ENCODE measurements around the gene UGT1A8. TPM values are rescaled to one million over a fixed set of nuclear protein-coding genes. Genes with fewer than 3 reads are reported as not detected.

The UGT1A8 gene
- polyA plus RNA-seq, 4 donors: 0.07 to 13.6 (median 4.9) TPM

DNA sequence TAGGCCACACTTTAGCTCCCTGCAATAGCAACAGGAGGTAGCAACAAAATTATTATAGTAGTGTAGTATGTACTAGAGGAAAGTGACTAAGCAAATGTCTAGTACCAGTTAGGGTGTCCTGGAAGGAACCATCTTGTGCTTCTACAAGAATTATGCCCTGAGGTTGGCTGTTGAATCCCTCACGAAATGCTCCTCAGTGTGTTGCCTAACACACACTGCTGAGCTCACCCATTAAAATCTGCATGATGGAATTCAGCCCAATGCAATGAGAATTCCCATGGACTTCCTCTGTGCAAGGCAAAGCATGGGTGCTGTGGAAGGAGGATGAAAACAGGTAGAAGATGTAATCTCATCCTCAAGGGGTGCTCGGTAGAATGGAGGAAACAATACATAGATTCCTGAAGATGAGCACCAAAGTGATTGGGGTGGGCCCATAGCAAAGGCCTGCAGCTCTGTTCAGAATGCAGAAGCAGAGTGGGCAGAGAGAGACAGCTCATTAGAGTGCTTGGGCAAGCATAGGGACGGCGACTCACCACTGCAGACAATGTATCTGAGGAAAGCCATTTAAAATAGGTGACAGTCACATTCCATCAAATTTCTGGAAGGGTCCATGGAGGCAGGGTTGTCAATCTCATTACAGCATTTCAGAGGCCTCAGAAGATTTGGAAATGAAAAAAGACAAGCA lies 63.1 kb downstream of the UGT1A8 start:
- no peak for FAIRE-seq
- Histone ChIP-seq H3K4me3 (ENCODE audit: low read depth in 1 of 3, low read length in 3 of 3) (no peak overlapping the region), H3K27me3 (ENCODE audit: control insufficient read depth in 3 of 3, insufficient read depth in 3 of 3, low read length in 3 of 3) (peaks cover 0 to 2% (median 1%) of the 10 kb centered on the region in 3 donors), H3K9me3 (ENCODE audit: control insufficient read depth in 2 of 2, insufficient read depth in 1 of 2, low read depth in 1 of 2, low read length in 1 of 2) (no peaks in the 10 kb centered on the region), H3K4me1 (ENCODE audit: control insufficient read depth in 3 of 3, insufficient read depth in 2 of 3, low read depth in 1 of 3, low read length in 2 of 3) (peaks cover 0 to 2% (median 0%) of the 10 kb centered on the region in 3 donors), H3K36me3 (ENCODE audit: control insufficient read depth in 3 of 3, insufficient read depth in 2 of 3, low read depth in 1 of 3, low read length in 3 of 3) (no peaks in the 10 kb centered on the region), H3K27ac (ENCODE audit: low read depth in 1 of 3, low read length in 2 of 3) (no peak overlapping the region)
- DNase-seq: no peak
- 81 to 93% (median 91%) methylated on average over 4 of the region's 4 CpGs for WGBS, 3 donors

DNA sequence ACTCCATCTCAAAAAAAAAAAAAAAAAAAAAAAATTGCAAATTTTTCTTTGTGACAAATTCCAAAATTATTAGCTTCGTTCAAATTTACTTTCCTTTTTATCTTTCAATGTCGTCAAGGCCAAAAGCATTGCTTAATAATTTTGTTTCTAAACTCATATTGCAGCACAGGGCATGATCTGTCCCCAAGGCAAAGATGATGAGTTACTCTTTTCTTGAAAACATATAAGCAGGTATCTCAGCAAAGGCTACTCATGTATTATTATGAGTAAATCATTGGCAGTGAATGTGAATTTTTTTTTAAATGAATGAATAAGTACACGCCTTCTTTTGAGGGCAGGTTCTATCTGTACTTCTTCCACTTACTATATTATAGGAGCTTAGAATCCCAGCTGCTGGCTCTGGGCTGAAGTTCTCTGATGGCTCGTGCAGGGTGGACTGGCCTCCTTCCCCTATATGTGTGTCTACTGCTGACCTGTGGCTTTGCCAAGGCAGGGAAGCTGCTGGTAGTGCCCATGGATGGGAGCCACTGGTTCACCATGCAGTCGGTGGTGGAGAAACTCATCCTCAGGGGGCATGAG lies 64.2 kb downstream of the UGT1A8 start, which contains the start of gene UGT1A7:
Gene UGT1A7 (plus strand): TSS at position 381 of the 579 bp plus-strand sequence. CDS start 37 bp downstream, at position 418.
- 74 to 86% (median 82%) methylated on average over 5 of the region's 5 CpGs for WGBS, 3 donors
- DNase-seq: no peak
- peaks cover 0 to 2% (median 0%) of the 10 kb centered on the region in 3 donors for H3K4me1 ChIP-seq (ENCODE audit: control insufficient read depth in 3 of 3, insufficient read depth in 2 of 3, low read depth in 1 of 3, low read length in 2 of 3)
- H3K27ac ChIP-seq (ENCODE audit: low read depth in 1 of 3, low read length in 2 of 3): no peak within 1 kb of the TSS
- H3K9me3 ChIP-seq (ENCODE audit: control insufficient read depth in 2 of 2, insufficient read depth in 1 of 2, low read depth in 1 of 2, low read length in 1 of 2): no peaks in the 10 kb centered on the region
- no peak for FAIRE-seq
- H3K4me3 ChIP-seq (ENCODE audit: low read depth in 1 of 3, low read length in 3 of 3): no peak within 1 kb of the TSS
- peaks cover 0 to 2% (median 0%) of the 10 kb centered on the region in 3 donors for H3K27me3 ChIP-seq (ENCODE audit: control insufficient read depth in 3 of 3, insufficient read depth in 3 of 3, low read length in 3 of 3)
- H3K36me3 ChIP-seq (ENCODE audit: control insufficient read depth in 3 of 3, insufficient read depth in 2 of 3, low read depth in 1 of 3, low read length in 3 of 3): no peaks in the 10 kb centered on the region

DNA sequence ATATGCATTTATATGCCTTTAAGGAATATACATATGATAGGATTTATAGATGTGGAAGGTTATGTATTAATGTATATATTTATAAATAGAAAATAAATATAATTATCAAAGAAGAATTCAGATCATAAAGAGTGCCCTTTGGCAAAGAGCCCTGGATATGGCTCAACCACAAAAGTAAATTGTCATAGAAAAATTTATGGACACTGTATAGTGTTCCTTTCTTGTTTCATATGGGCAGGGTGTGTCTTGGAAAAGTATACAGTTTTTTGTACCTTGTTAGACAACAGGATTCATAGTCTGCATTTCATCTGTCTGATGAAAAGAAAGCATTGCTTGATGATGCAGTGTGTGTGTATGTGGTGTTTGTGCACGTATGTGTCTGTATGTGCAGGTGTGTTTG lies 67.2 kb downstream of the UGT1A8 start:
- Histone ChIP-seq H3K9me3 (ENCODE audit: control insufficient read depth in 2 of 2, insufficient read depth in 1 of 2, low read depth in 1 of 2, low read length in 1 of 2) (no peaks in the 10 kb centered on the region), H3K4me1 (ENCODE audit: control insufficient read depth in 3 of 3, insufficient read depth in 2 of 3, low read depth in 1 of 3, low read length in 2 of 3) (peaks cover 0 to 2% (median 0%) of the 10 kb centered on the region in 3 donors), H3K4me3 (ENCODE audit: low read depth in 1 of 3, low read length in 3 of 3) (no peak overlapping the region), H3K27ac (ENCODE audit: low read depth in 1 of 3, low read length in 2 of 3) (no peak overlapping the region), H3K36me3 (ENCODE audit: control insufficient read depth in 3 of 3, insufficient read depth in 2 of 3, low read depth in 1 of 3, low read length in 3 of 3) (no peaks in the 10 kb centered on the region), H3K27me3 (ENCODE audit: control insufficient read depth in 3 of 3, insufficient read depth in 3 of 3, low read length in 3 of 3) (peaks cover 0 to 2% (median 0%) of the 10 kb centered on the region in 3 donors)
- no peak for FAIRE-seq
- WGBS, 3 donors: 56 to 87% (median 75%) methylated on average over 1 of the region's 1 CpG
- no peak for DNase-seq

DNA sequence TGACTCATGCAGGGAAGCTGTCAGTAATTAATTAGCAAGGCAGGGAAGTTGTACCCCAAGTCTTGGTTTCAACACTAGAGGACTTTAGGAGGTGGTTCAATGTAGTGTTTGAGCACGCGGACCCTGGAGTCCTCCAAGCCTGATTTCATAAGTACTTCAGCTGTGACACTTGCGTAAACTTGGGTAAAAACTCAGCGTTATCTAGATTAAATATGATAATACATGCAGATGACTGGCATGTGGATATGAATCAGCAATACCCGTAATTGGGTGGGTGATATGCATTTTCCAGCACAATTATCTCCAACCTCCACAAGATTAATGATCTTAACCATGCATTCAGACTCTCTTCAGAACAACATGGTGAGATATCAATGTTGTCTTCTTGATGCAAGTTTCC lies 69.5 kb downstream of the UGT1A8 start:
- FAIRE-seq (no peak), DNase-seq (no peak)
- peaks cover 0 to under 1% (median 0%) of the 10 kb centered on the region in 3 donors for H3K27me3 ChIP-seq (ENCODE audit: control insufficient read depth in 3 of 3, insufficient read depth in 3 of 3, low read length in 3 of 3)
- WGBS, 3 donors: 79 to 88% (median 83%) methylated on average over 5 of the region's 5 CpGs
- no peaks in the 10 kb centered on the region for H3K9me3 ChIP-seq (ENCODE audit: control insufficient read depth in 2 of 2, insufficient read depth in 1 of 2, low read depth in 1 of 2, low read length in 1 of 2)
- peaks cover 0 to 7% (median 0%) of the 10 kb centered on the region in 3 donors for H3K4me1 ChIP-seq (ENCODE audit: control insufficient read depth in 3 of 3, insufficient read depth in 2 of 3, low read depth in 1 of 3, low read length in 2 of 3)
- no peak overlapping the region for H3K27ac ChIP-seq (ENCODE audit: low read depth in 1 of 3, low read length in 2 of 3)
- no peak overlapping the region for H3K4me3 ChIP-seq (ENCODE audit: low read depth in 1 of 3, low read length in 3 of 3)
- H3K36me3 ChIP-seq (ENCODE audit: control insufficient read depth in 3 of 3, insufficient read depth in 2 of 3, low read depth in 1 of 3, low read length in 3 of 3): no peaks in the 10 kb centered on the region

DNA sequence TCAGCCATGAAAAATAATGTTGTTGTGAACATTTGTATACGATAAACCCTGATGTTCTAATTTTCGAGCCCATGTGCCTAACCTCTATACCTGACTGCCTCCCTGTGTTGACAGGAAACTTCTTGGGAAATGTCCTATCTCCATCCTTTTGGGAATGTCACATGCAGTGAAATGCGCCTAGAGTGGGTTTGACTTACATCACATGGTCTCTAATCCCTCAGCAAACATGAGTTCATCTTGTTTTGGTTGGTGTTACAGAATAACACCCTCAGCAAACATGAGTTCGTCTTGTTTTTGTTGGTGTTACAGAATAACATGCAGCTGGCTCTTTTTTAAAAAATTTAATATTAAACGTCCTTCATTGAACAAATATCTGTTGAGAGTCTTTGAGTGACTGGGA lies 70.9 kb downstream of the UGT1A8 start:
- FAIRE-seq (no peak), DNase-seq (no peak)
- H3K4me3 ChIP-seq (ENCODE audit: low read depth in 1 of 3, low read length in 3 of 3): no peak overlapping the region
- H3K36me3 ChIP-seq (ENCODE audit: control insufficient read depth in 3 of 3, insufficient read depth in 2 of 3, low read depth in 1 of 3, low read length in 3 of 3): no peaks in the 10 kb centered on the region
- peaks cover 0 to 2% of the 10 kb centered on the region in 2 donors for H3K9me3 ChIP-seq (ENCODE audit: control insufficient read depth in 2 of 2, insufficient read depth in 1 of 2, low read depth in 1 of 2, low read length in 1 of 2)
- WGBS, 3 donors: 84 to 90% (median 86%) methylated on average over 5 of the region's 5 CpGs
- H3K27ac ChIP-seq (ENCODE audit: low read depth in 1 of 3, low read length in 2 of 3): no peak overlapping the region
- no peaks in the 10 kb centered on the region for H3K27me3 ChIP-seq (ENCODE audit: control insufficient read depth in 3 of 3, insufficient read depth in 3 of 3, low read length in 3 of 3)
- peaks cover 2 to 7% (median 3%) of the 10 kb centered on the region in 3 donors for H3K4me1 ChIP-seq (ENCODE audit: control insufficient read depth in 3 of 3, insufficient read depth in 2 of 3, low read depth in 1 of 3, low read length in 2 of 3)

DNA sequence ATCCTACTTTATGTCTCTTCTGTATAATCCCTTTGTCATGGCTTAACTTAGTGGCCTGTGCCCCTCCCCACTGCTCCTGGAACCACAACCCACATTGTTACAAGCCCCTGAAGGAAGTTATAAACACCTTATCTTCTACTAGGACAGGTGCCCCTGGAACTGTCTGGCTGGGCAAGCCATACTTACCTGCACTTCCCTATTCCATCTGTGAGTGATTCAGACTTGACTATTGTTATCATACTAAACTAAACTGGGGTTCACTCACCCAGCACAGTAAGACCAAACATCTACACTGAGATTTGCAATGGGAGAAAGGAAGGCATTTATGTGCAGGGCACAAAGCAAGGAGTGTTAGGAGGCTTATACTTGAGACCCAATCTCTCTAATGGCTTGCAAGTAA lies 71.6 kb downstream of the UGT1A8 start:
- FAIRE-seq (no peak), DNase-seq (no peak)
- no peaks in the 10 kb centered on the region for H3K27me3 ChIP-seq (ENCODE audit: control insufficient read depth in 3 of 3, insufficient read depth in 3 of 3, low read length in 3 of 3)
- no peak overlapping the region for H3K4me3 ChIP-seq (ENCODE audit: low read depth in 1 of 3, low read length in 3 of 3)
- H3K36me3 ChIP-seq (ENCODE audit: control insufficient read depth in 3 of 3, insufficient read depth in 2 of 3, low read depth in 1 of 3, low read length in 3 of 3): no peaks in the 10 kb centered on the region
- H3K27ac ChIP-seq (ENCODE audit: low read depth in 1 of 3, low read length in 2 of 3): no peak overlapping the region
- H3K4me1 ChIP-seq (ENCODE audit: control insufficient read depth in 3 of 3, insufficient read depth in 2 of 3, low read depth in 1 of 3, low read length in 2 of 3): peaks cover 2 to 8% (median 3%) of the 10 kb centered on the region in 3 donors
- H3K9me3 ChIP-seq (ENCODE audit: control insufficient read depth in 2 of 2, insufficient read depth in 1 of 2, low read depth in 1 of 2, low read length in 1 of 2): peaks cover 0 to 3% of the 10 kb centered on the region in 2 donors

DNA sequence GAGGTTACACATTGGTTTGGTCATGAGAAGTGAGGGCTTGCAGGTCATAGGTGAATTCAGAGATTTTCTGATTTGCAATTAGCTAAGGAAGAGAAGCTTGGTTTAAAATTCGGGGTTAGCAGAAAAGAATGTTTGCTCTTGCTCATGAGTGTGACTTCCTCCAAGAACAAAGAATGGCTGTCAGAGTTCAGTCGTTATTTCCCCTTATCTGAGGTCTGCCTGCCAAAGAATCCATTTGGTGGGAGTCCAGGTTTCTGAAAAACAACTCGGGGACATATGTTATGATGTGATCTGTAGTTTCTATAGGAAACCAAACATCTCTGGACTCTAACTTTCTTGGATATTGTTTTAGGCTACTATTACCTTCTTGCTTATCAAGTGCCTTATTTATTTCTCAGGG lies 72.1 kb downstream of the UGT1A8 start:
- Histone ChIP-seq H3K4me1 (ENCODE audit: control insufficient read depth in 3 of 3, insufficient read depth in 2 of 3, low read depth in 1 of 3, low read length in 2 of 3) (peaks cover 2 to 8% (median 3%) of the 10 kb centered on the region in 3 donors), H3K4me3 (ENCODE audit: low read depth in 1 of 3, low read length in 3 of 3) (no peak overlapping the region), H3K9me3 (ENCODE audit: control insufficient read depth in 2 of 2, insufficient read depth in 1 of 2, low read depth in 1 of 2, low read length in 1 of 2) (peaks cover 0 to 3% of the 10 kb centered on the region in 2 donors), H3K27ac (ENCODE audit: low read depth in 1 of 3, low read length in 2 of 3) (no peak overlapping the region), H3K36me3 (ENCODE audit: control insufficient read depth in 3 of 3, insufficient read depth in 2 of 3, low read depth in 1 of 3, low read length in 3 of 3) (no peaks in the 10 kb centered on the region), H3K27me3 (ENCODE audit: control insufficient read depth in 3 of 3, insufficient read depth in 3 of 3, low read length in 3 of 3) (no peaks in the 10 kb centered on the region)
- FAIRE-seq (no peak), DNase-seq (no peak)
- 4 to 11% (median 8%) methylated on average over 3 of the region's 3 CpGs for WGBS, 3 donors

DNA sequence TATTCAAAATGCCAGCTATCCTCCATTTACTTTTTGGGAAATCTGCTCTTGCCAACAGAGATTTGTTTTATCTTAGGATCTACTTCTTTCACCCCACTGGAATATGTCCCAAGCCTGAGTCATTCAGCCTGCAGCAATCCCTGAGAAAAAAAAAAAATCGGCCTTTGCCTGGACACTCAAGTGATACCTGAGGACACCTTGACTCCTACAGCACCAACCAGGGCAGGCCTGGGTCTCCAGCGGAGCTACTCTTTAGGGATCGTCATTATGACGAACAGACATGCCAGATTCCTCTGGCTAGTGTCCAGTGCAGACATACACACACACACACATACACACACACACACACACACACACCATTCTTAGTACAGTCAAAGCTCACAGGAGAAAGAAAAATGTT lies 73.0 kb downstream of the UGT1A8 start:
- Histone ChIP-seq H3K27ac (ENCODE audit: low read depth in 1 of 3, low read length in 2 of 3) (no peak overlapping the region), H3K4me3 (ENCODE audit: low read depth in 1 of 3, low read length in 3 of 3) (no peak overlapping the region), H3K9me3 (ENCODE audit: control insufficient read depth in 2 of 2, insufficient read depth in 1 of 2, low read depth in 1 of 2, low read length in 1 of 2) (peaks cover 0 to 3% of the 10 kb centered on the region in 2 donors), H3K36me3 (ENCODE audit: control insufficient read depth in 3 of 3, insufficient read depth in 2 of 3, low read depth in 1 of 3, low read length in 3 of 3) (no peaks in the 10 kb centered on the region), H3K27me3 (ENCODE audit: control insufficient read depth in 3 of 3, insufficient read depth in 3 of 3, low read length in 3 of 3) (no peaks in the 10 kb centered on the region), H3K4me1 (ENCODE audit: control insufficient read depth in 3 of 3, insufficient read depth in 2 of 3, low read depth in 1 of 3, low read length in 2 of 3) (peaks cover 2 to 7% (median 3%) of the 10 kb centered on the region in 3 donors)
- 74 to 82% (median 77%) methylated on average over 4 of the region's 4 CpGs for WGBS, 3 donors
- FAIRE-seq (no peak), DNase-seq (no peak)
